HEK293 (cell line): ENCODE measurements around the gene MAGEB17.

Experiments used
- CTCF ChIP-seq: fragments of 450-650 bp; formaldehyde crosslinking; IDR thresholded peaks from 2 replicates; pipeline ENCODE4 v1.5.1; 2016; ENCODE audit warnings: missing biosample characterization, missing genetic modification characterization
- ZNF2 ChIP-seq: fragments of 450-650 bp; formaldehyde crosslinking; IDR thresholded peaks from 2 replicates; pipeline ENCODE4 v1.5.1; 2016; ENCODE audit warnings: missing biosample characterization, missing genetic modification characterization
- ZNF37A ChIP-seq: fragments of 450-650 bp; IDR thresholded peaks from 2 replicates; pipeline ENCODE4 v1.5.1; 2018; ENCODE audit warnings: missing biosample characterization, missing genetic modification characterization
- ZNF626 ChIP-seq: fragments of 450-650 bp; sonication (Bioruptor Pico); formaldehyde crosslinking; IDR thresholded peaks from 2 replicates; pipeline ENCODE4 v1.5.1; 2018; ENCODE audit warnings: missing biosample characterization, missing genetic modification characterization, inconsistent platforms

- TF ChIP-seq CTCF (no peak), ZNF37A (tag by site-specific recombination) (no peak), ZNF2 (tag by site-specific recombination) (no peak), ZNF626 (tag by site-specific recombination) (no peak)
Measured at GRCh38 chrX:16140983-16141382, 26.3 kb upstream of the MAGEB17 start.
